ENCODE results near the gene ITPKB. TPM values are rescaled to one million over a fixed set of nuclear protein-coding genes. Genes with fewer than 3 reads are reported as not detected.
A peak's percentile ranks its signal among the peaks of the same experiment; 100 is the strongest.

Gene ITPKB
- total RNA-seq, 1 donor from 2014 or later: 1.6 TPM

DNA sequence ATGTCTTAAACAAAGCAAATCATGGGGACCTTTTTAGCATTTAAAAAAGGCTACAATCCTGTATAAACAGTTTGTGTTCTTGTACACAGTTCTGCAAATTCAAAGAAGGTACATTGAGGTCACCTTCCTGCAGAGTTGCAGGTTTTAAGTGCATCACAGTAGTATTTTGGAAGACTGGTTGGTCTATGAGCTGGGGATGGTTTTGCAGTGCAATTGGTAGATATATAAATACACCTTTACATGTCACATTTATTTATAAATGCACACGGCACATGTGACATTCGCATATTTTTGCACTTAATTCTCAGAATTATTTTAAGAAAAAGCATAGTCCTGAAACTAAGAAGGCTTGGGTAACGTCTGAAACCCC is 599 bp upstream of the ITPKB start:
- peak overlapping the region; percentile 98 for H2AFZ ChIP-seq (replicated peaks)

DNA sequence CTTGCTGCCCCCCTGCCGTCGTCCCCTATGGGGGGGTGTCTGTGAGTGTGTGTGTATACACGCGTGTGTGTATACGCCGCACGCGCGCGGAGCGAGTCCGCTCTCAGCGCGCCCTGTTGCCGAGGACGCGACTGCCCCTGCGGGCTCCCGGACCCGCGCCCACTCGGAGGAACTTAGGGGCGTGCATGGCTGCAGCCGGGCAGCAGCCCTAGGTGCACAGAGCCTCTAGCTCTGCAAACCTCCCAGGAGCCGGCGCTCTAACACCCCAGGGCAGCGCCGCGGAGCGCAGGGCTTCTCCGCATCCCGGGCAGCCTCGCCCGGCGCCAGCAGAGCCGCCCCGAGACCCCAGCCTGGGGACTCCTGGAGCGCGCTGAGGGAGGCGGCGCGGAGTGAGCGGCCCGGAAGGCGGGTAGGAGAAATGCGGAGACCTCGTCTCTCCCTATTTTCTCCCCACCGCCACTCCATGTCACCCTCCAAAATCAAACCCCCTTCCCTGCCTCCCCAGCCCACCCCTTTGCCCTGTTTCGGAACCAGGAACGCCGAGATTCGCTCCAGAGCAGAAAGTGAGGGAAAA is 574 bp downstream of the ITPKB start:
- H3K27ac Mint-ChIP-seq: no peak overlapping the region
- H3K9me3 Mint-ChIP-seq: peaks cover 9% of the 10 kb centered on the region
- H3K4me1 Mint-ChIP-seq: peaks cover 27% of the 10 kb centered on the region
- Histone ChIP-seq H3K27ac (no peak overlapping the region), H3K9ac (no peak overlapping the region), H3K4me3 (peak overlapping the region; percentile 54), H3K9me3 (ENCODE audit: low read depth) (no peaks in the 10 kb centered on the region), H3F3A (ENCODE audit: low read depth) (peaks cover 24% of the 10 kb centered on the region), H3K36me3 (no peaks in the 10 kb centered on the region), H3K4me1 (peaks cover 14% of the 10 kb centered on the region), H3K79me2 (ENCODE audit: low read depth) (no peaks in the 10 kb centered on the region), H3K27me3 (peaks cover 80% of the 10 kb centered on the region), H2AFZ (replicated peaks) (peak overlapping the region; percentile 98), H4K20me1 (ENCODE audit: low read depth) (no peaks in the 10 kb centered on the region), H3K4me2 (peak overlapping the region; percentile 98)
- TF ChIP-seq EZH2 (IDR thresholded peaks at IDR 0.05): peak; percentile 62
- peak; percentile 7 for TF ChIP-seq EZH2phosphoT487 (IDR thresholded peaks at IDR 0.05)
- TF ChIP-seq, protein P1, sequence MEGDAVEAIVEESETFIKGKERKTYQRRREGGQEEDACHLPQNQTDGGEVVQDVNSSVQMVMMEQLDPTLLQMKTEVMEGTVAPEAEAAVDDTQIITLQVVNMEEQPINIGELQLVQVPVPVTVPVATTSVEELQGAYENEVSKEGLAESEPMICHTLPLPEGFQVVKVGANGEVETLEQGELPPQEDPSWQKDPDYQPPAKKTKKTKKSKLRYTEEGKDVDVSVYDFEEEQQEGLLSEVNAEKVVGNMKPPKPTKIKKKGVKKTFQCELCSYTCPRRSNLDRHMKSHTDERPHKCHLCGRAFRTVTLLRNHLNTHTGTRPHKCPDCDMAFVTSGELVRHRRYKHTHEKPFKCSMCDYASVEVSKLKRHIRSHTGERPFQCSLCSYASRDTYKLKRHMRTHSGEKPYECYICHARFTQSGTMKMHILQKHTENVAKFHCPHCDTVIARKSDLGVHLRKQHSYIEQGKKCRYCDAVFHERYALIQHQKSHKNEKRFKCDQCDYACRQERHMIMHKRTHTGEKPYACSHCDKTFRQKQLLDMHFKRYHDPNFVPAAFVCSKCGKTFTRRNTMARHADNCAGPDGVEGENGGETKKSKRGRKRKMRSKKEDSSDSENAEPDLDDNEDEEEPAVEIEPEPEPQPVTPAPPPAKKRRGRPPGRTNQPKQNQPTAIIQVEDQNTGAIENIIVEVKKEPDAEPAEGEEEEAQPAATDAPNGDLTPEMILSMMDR (IDR thresholded peaks at IDR 0.05): no peak
- peak overlapping the region; percentile 93 for H3K4me3 Mint-ChIP-seq
- peaks cover 7% of the 10 kb centered on the region for H3K27me3 Mint-ChIP-seq (ENCODE audit: insufficient read depth, low read depth)
- H3K36me3 Mint-ChIP-seq: peaks cover 3% of the 10 kb centered on the region
- DNase-seq (ENCODE audit: low spot score): peak; percentile 70

More for the DNA sequence above, 599 bp upstream of the ITPKB start:
- Mint-ChIP-seq H3K4me3 (peak overlapping the region; percentile 93), H3K4me1 (peaks cover 22% of the 10 kb centered on the region), H3K27me3 (ENCODE audit: insufficient read depth, low read depth) (peaks cover 9% of the 10 kb centered on the region), H3K27ac (no peak overlapping the region), H3K9me3 (peaks cover 12% of the 10 kb centered on the region), H3K36me3 (peaks cover 3% of the 10 kb centered on the region)
- Histone ChIP-seq H3F3A (ENCODE audit: low read depth) (peaks cover 22% of the 10 kb centered on the region), H3K4me2 (peak overlapping the region; percentile 98), H3K9me3 (ENCODE audit: low read depth) (no peaks in the 10 kb centered on the region), H3K27ac (no peak overlapping the region), H3K27me3 (peaks cover 73% of the 10 kb centered on the region), H3K4me1 (peaks cover 14% of the 10 kb centered on the region), H3K79me2 (ENCODE audit: low read depth) (no peaks in the 10 kb centered on the region), H4K20me1 (ENCODE audit: low read depth) (no peaks in the 10 kb centered on the region), H3K9ac (no peak overlapping the region), H3K36me3 (no peaks in the 10 kb centered on the region), H3K4me3 (peak overlapping the region; percentile 54)
- no peak for DNase-seq (ENCODE audit: low spot score)
- TF ChIP-seq, protein P1 (IDR thresholded peaks at IDR 0.05): no peak
- TF ChIP-seq EZH2phosphoT487 (IDR thresholded peaks at IDR 0.05) (no peak), EZH2 (IDR thresholded peaks at IDR 0.05) (no peak)

DNA sequence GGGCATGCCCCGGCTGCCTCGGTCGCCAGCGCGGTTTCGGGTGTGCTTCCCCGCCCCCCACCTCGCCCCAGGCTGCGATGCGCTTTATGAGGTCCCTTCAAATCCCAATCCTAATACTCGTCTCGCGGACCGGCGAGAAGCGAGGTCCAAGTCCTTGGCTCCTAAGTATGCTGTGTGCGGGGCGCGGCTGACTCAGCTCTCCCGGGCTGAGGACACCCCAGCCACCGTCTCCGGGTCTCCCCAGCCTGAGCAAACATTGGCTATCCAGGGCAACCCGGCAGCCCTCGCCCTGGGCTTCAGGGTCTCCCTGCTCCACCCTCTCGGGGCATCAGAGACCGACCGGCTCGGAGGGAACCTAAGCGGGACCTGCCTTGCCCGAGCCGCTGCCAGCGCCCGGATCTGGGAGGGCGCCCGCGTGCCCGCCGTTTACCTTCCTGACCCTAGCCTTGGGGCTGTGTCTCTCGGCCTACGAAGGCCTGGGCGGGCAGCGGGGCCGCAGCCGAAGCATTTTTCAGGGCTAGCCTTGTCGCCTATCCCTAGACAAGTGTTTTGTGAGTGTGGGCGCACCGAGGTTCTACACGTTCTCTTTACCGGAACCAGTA is 1.2 kb downstream of the ITPKB start:
- H3K79me2 ChIP-seq (ENCODE audit: low read depth): no peaks in the 10 kb centered on the region
- H2AFZ ChIP-seq (replicated peaks): peak overlapping the region; percentile 98
- H3K36me3 ChIP-seq: no peaks in the 10 kb centered on the region
- peak; percentile 61 for DNase-seq (ENCODE audit: low spot score)
- peaks cover 14% of the 10 kb centered on the region for H3K4me1 ChIP-seq
- peaks cover 26% of the 10 kb centered on the region for H3F3A ChIP-seq (ENCODE audit: low read depth)
- H3K4me3 ChIP-seq: peak overlapping the region; percentile 54
- no peak overlapping the region for H3K9ac ChIP-seq
- H3K4me1 Mint-ChIP-seq: peaks cover 32% of the 10 kb centered on the region
- no peaks in the 10 kb centered on the region for H3K9me3 ChIP-seq (ENCODE audit: low read depth)
- peak overlapping the region; percentile 93 for H3K4me3 Mint-ChIP-seq
- H3K4me2 ChIP-seq: peak overlapping the region; percentile 98
- TF ChIP-seq EZH2 (IDR thresholded peaks at IDR 0.05) (no peak), EZH2phosphoT487 (IDR thresholded peaks at IDR 0.05) (peak; percentile 20)
- TF ChIP-seq, protein P1 (IDR thresholded peaks at IDR 0.05): no peak
- H4K20me1 ChIP-seq (ENCODE audit: low read depth): no peaks in the 10 kb centered on the region
- H3K27me3 ChIP-seq: peaks cover 80% of the 10 kb centered on the region
- H3K9me3 Mint-ChIP-seq: peaks cover 5% of the 10 kb centered on the region
- H3K27me3 Mint-ChIP-seq (ENCODE audit: insufficient read depth, low read depth): peaks cover 7% of the 10 kb centered on the region
- H3K36me3 Mint-ChIP-seq: peaks cover 3% of the 10 kb centered on the region
- no peak overlapping the region for H3K27ac ChIP-seq
- no peak overlapping the region for H3K27ac Mint-ChIP-seq
